GM18861 (cell line): ENCODE data around the gene NANP.

ENCODE experiments used
- ATAC-seq: cut with Tn5 transposase; IDR thresholded peaks from one replicate; pipeline ENCODE4 v1.9.1; 2021; ENCODE audit not compliant: unreplicated experiment

The NANP gene

GRCh38 chr20:25571817-25572216 is 52.0 kb downstream of the NANP start:
- no peak for ATAC-seq

GRCh38 chr20:25571240-25571639 is 52.6 kb downstream of the NANP start:
- no peak for ATAC-seq

GRCh38 chr20:25570148-25570530 is 53.7 kb downstream of the NANP start:
- ATAC-seq: no peak

GRCh38 chr20:25567286-25567685 is 56.5 kb downstream of the NANP start:
- ATAC-seq: no peak

- ATAC-seq: no peak
Observed at GRCh38 chr20:25566821-25567220, 57.0 kb downstream of the NANP start.

- no peak for ATAC-seq
Observed at GRCh38 chr20:25565578-25566157, 58.1 kb downstream of the NANP start.

GRCh38 chr20:25563876-25564275 is 59.9 kb downstream of the NANP start:
- no peak for ATAC-seq

GRCh38 chr20:25563362-25563761 is 60.5 kb downstream of the NANP start:
- no peak for ATAC-seq
